HFFc6 (cell line): ENCODE data around the gene CRISP2. TPM values are rescaled to one million over a fixed set of nuclear protein-coding genes. Genes with fewer than 3 reads are reported as not detected.

Source experiments
- DNase-seq: peaks from one replicate; pipeline ENCODE4 v3.0.0-alpha.2; 2018
- H3K27ac Mint-ChIP-seq: 2 replicates; pipeline ENCODE4 v1.8.0; 2020; ENCODE audit warnings: mild to moderate bottlenecking, mixed read lengths
- H3K27me3 Mint-ChIP-seq: 2 replicates; pipeline ENCODE4 v1.8.0; 2021; ENCODE audit warnings: mild to moderate bottlenecking, moderate library complexity, mixed read lengths; ENCODE audit not compliant: insufficient read depth
- H3K36me3 Mint-ChIP-seq: 2 replicates; pipeline ENCODE4 v1.8.0; 2021; ENCODE audit warnings: low read depth, mixed read lengths
- H3K4me1 Mint-ChIP-seq: 2 replicates; pipeline ENCODE4 v1.8.0; 2020; ENCODE audit warnings: low read depth, mixed read lengths
- H3K4me3 Mint-ChIP-seq: 2 replicates; pipeline ENCODE4 v1.8.0; 2020; ENCODE audit warnings: mild to moderate bottlenecking, moderate library complexity, mixed read lengths
- H3K9me3 Mint-ChIP-seq: 2 replicates; pipeline ENCODE4 v1.8.0; 2020; ENCODE audit warnings: mild to moderate bottlenecking, mixed read lengths
- CTCF ChIP-seq: fragments of 200-600 bp; sonication (generic); IDR thresholded peaks from 2 replicates; pipeline ENCODE4 v1.5.0; 2021; ENCODE audit warnings: antibody characterized with exemption, mild to moderate bottlenecking
- total RNA-seq, 6 experiments: library from RNA; stranded (reverse); fragmentation: NEBNext Ultra II Directional; extraction: Animal tissue kit (Norgen Biotek cat#: 25700); gene quantifications; 2 replicates in 1 of 6; 3 replicates in 5 of 6; pipeline ENCODE4 v1.2.3, GENCODE V29; 2021

CRISP2 gene
- total RNA-seq, 6 experiments from 2014 or later = not detected

GRCh38 chr6:49648036-49648435 is 65.3 kb downstream of the CRISP2 start:
- Mint-ChIP-seq H3K9me3 (peaks cover 13% of the 10 kb centered on the region), H3K36me3 (no peaks in the 10 kb centered on the region), H3K4me3 (no peak overlapping the region), H3K27ac (no peak overlapping the region), H3K27me3 (no peaks in the 10 kb centered on the region; the same call in 1 of the 2 replicates), H3K4me1 (no peaks in the 10 kb centered on the region)
- no peak for TF ChIP-seq CTCF
- DNase-seq = no peak

- H3K4me3 Mint-ChIP-seq = no peak overlapping the region
- no peaks in the 10 kb centered on the region for H3K36me3 Mint-ChIP-seq
- peaks cover 13% of the 10 kb centered on the region for H3K9me3 Mint-ChIP-seq
- TF ChIP-seq CTCF = no peak
- no peaks in the 10 kb centered on the region; the same call in 1 of the 2 replicates for H3K27me3 Mint-ChIP-seq
- no peak overlapping the region for H3K27ac Mint-ChIP-seq
- no peaks in the 10 kb centered on the region for H3K4me1 Mint-ChIP-seq
- DNase-seq = no peak
Measured at GRCh38 chr6:49647476-49647875, 65.9 kb downstream of the CRISP2 start.

- Mint-ChIP-seq H3K27ac (no peak overlapping the region), H3K4me1 (no peaks in the 10 kb centered on the region), H3K36me3 (no peaks in the 10 kb centered on the region), H3K9me3 (peaks cover 13% of the 10 kb centered on the region), H3K4me3 (no peak overlapping the region), H3K27me3 (no peaks in the 10 kb centered on the region; the same call in 1 of the 2 replicates)
- TF ChIP-seq CTCF = no peak
- no peak for DNase-seq
Measured at GRCh38 chr6:49646942-49647341, 66.4 kb downstream of the CRISP2 start.

GRCh38 chr6:49646130-49646824 is 67.1 kb downstream of the CRISP2 start:
- Mint-ChIP-seq H3K4me1 (no peaks in the 10 kb centered on the region), H3K9me3 (peaks cover 13% of the 10 kb centered on the region), H3K4me3 (no peak overlapping the region), H3K36me3 (no peaks in the 10 kb centered on the region), H3K27me3 (no peaks in the 10 kb centered on the region; the same call in 1 of the 2 replicates), H3K27ac (no peak overlapping the region)
- DNase-seq = no peak
- TF ChIP-seq CTCF = no peak

DNA sequence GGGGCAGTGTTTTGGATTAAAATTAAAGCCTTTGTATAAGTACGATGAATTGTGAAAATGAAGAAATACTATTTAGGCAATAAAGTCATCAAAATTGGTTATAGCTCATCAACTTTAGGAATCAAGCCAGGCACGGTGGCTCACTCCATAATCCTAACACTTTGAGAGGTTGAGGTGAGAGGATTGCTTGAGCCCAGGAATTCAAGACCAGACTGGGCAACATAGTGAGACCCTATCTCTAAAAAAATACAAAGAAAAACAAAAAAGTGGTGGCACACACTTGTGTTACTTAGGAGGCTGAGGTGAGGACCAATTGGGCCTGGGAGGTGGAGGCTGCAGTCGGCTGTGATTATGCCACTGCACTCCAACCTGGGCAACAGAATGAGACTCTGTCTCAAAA is 68.2 kb downstream of the CRISP2 start:
- no peaks in the 10 kb centered on the region for H3K4me1 Mint-ChIP-seq

More for the DNA sequence above, 68.2 kb downstream of the CRISP2 start:
- H3K27ac Mint-ChIP-seq = no peak overlapping the region
- H3K27me3 Mint-ChIP-seq = no peaks in the 10 kb centered on the region; the same call in 1 of the 2 replicates
- DNase-seq = no peak
- no peak overlapping the region for H3K4me3 Mint-ChIP-seq
- TF ChIP-seq CTCF = no peak
- peaks cover 8% of the 10 kb centered on the region; the same call in 1 of the 2 replicates for H3K9me3 Mint-ChIP-seq
- H3K36me3 Mint-ChIP-seq = no peaks in the 10 kb centered on the region

Other genes starting within 250 kb of the CRISP2 start
- gene GLYATL3, start 213.6 kb downstream of the CRISP2 start, total RNA-seq = not detected
- gene C6orf141, start 162.9 kb downstream of the CRISP2 start, total RNA-seq = not detected
- gene RHAG, start 76.7 kb downstream of the CRISP2 start, total RNA-seq = not detected
- not detected for gene CRISP3, start 30.8 kb upstream of the CRISP2 start, total RNA-seq
- gene PGK2, start 73.7 kb upstream of the CRISP2 start, total RNA-seq = not detected
- not detected for gene CRISP1, start 153.0 kb upstream of the CRISP2 start, total RNA-seq